Ishikawa (cell line): Measurements from ENCODE around the gene PACC1.

Experiments used
- CEBPB ChIP-seq: IDR thresholded peaks from 2 replicates; pipeline ENCODE4 v1.6.1; 2012
- CREB1 ChIP-seq: IDR thresholded peaks from 2 replicates; pipeline ENCODE4 v1.6.1; 2012; ENCODE audit warnings: low read depth
- EGR1 ChIP-seq: IDR thresholded peaks from 2 replicates; pipeline ENCODE4 v1.6.1; 2012
- EP300 ChIP-seq: IDR thresholded peaks from 2 replicates; pipeline ENCODE4 v1.6.1; 2012; ENCODE audit warnings: borderline replicate concordance
- FOXM1 ChIP-seq: IDR thresholded peaks from 2 replicates; pipeline ENCODE4 v1.6.1; 2012; ENCODE audit warnings: low read depth, borderline replicate concordance
- MAX ChIP-seq: IDR thresholded peaks from 2 replicates; pipeline ENCODE4 v1.6.1; 2012
- NFIC ChIP-seq: IDR thresholded peaks from 2 replicates; pipeline ENCODE4 v1.6.1; 2012
- RAD21 ChIP-seq: IDR thresholded peaks from 2 replicates; pipeline ENCODE4 v1.6.1; 2012; ENCODE audit warnings: low read depth
- REST ChIP-seq: IDR thresholded peaks from 2 replicates; pipeline ENCODE4 v1.6.1; 2012; ENCODE audit warnings: low read depth, mild to moderate bottlenecking
- TAF1 ChIP-seq: IDR thresholded peaks from 2 replicates; pipeline ENCODE4 v1.6.1; 2012; ENCODE audit warnings: low read depth, mild to moderate bottlenecking
- TCF12 ChIP-seq: IDR thresholded peaks from 2 replicates; pipeline ENCODE4 v1.6.1; 2012; ENCODE audit warnings: low read depth
- TEAD4 ChIP-seq: IDR thresholded peaks from 2 replicates; pipeline ENCODE4 v1.6.1; 2012
- YY1 ChIP-seq: IDR thresholded peaks from 2 replicates; pipeline ENCODE4 v1.6.1; 2012; ENCODE audit warnings: low read depth
- ZBTB7A ChIP-seq: IDR thresholded peaks from 2 replicates; pipeline ENCODE4 v1.6.1; 2012; ENCODE audit warnings: low read depth
- TF ChIP-seq, protein P1 (sequence below): IDR thresholded peaks from 2 replicates; pipeline ENCODE4 v1.6.1; 2012

The PACC1 gene

DNA sequence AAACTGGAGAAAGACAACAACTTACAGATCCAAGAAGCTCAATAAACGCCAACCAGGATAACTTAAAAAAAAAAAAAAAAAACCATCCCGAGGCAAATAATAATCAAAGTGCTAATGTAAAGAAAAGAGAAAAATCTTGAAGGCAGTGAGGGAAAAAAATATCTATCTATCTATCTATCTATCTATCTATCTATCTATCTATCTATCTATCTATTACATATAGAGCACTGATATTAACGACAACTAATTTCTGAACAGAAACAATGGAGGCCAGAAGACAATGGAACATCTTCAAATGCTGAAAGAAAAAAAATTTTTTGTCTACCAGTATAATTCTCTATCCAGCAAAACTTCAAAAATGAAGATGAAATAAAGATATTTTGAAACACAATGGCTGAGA is 18.0 kb downstream of the PACC1 start:
- TF ChIP-seq FOXM1: no peak
- TF ChIP-seq TCF12: no peak
- no peak for TF ChIP-seq NFIC
- TF ChIP-seq TAF1: no peak
- no peak for TF ChIP-seq TEAD4
- no peak for TF ChIP-seq YY1
- TF ChIP-seq CEBPB: no peak

- no peak for TF ChIP-seq FOXM1
- TF ChIP-seq CEBPB: no peak
- TF ChIP-seq EGR1: no peak
- TF ChIP-seq TAF1: no peak
- no peak for TF ChIP-seq RAD21
- no peak for TF ChIP-seq TCF12
- TF ChIP-seq NFIC: no peak
- no peak for TF ChIP-seq REST
- TF ChIP-seq ZBTB7A: no peak
- no peak for TF ChIP-seq EP300
- no peak for TF ChIP-seq MAX
- TF ChIP-seq YY1: no peak
- TF ChIP-seq, protein P1, sequence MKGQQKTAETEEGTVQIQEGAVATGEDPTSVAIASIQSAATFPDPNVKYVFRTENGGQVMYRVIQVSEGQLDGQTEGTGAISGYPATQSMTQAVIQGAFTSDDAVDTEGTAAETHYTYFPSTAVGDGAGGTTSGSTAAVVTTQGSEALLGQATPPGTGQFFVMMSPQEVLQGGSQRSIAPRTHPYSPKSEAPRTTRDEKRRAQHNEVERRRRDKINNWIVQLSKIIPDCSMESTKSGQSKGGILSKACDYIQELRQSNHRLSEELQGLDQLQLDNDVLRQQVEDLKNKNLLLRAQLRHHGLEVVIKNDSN: no peak
- no peak for TF ChIP-seq CREB1
- no peak for TF ChIP-seq TEAD4
Measured at GRCh38 chr1:212388985-212389716, 25.5 kb downstream of the PACC1 start.

DNA sequence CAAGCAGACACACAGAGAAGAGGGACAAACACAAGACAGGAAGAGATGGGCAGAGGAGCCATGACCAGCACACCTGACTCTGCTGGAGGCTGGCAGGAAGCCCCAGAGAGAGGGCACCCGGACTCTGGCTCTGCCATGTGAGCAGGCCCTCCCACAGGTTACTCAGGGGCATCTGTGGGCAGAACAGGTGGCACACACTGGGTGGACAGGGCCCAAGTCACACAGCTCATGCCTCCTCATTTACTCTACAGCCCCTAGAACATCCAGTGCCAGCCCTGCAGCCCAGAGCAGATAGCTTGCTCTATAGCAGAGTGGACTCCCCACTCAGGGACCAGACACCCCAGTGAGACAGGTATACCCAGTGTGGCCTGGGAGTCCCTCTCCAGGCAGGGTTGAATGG is 28.7 kb downstream of the PACC1 start:
- no peak for TF ChIP-seq ZBTB7A
- no peak for TF ChIP-seq TEAD4
- TF ChIP-seq MAX: no peak
- TF ChIP-seq, protein P1: no peak
- no peak for TF ChIP-seq CREB1
- TF ChIP-seq YY1: no peak
- no peak for TF ChIP-seq FOXM1
- no peak for TF ChIP-seq EP300
- no peak for TF ChIP-seq REST
- TF ChIP-seq NFIC: no peak
- no peak for TF ChIP-seq TCF12
- TF ChIP-seq TAF1: no peak
- no peak for TF ChIP-seq RAD21
- TF ChIP-seq EGR1: no peak
- TF ChIP-seq CEBPB: no peak

- TF ChIP-seq YY1 (no peak), TCF12 (no peak), CEBPB (no peak), ZBTB7A (no peak), NFIC (no peak), CREB1 (no peak), REST (no peak), FOXM1 (no peak), MAX (no peak)
- TF ChIP-seq, protein P1: no peak
Measured at GRCh38 chr1:212381397-212382035, 33.2 kb downstream of the PACC1 start.
